Medulla oblongata (tissue), 1 donor: ENCODE data around the gene STX18.

Experiments used
- DNase-seq: peaks from one replicate; pipeline ENCODE4 v3.0.0-alpha.2; 2015; ENCODE audit errors: extremely low spot score

Gene STX18

GRCh38 chr4:4440333-4441061 is 101.4 kb downstream of the STX18 start:
- DNase-seq: no peak

DNA sequence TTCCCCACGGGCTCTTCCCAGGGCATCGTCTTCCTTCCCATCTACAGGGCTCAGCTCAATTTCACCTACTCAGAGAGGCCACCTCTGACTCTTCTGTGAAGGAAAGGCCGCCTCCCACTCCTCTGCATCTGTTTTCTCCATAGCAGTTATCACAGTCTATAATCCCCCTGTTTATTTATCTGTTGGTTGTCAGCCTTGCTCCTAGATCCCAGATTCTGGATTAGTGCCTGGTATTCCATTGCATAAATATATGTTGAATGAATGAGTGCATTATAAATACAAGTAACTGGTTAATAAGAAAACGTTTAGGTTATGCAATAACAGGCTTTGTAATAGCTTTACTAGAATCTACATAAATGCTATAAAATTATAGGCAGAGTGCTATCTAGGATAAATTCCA is 102.1 kb downstream of the STX18 start:
- no peak for DNase-seq

DNA sequence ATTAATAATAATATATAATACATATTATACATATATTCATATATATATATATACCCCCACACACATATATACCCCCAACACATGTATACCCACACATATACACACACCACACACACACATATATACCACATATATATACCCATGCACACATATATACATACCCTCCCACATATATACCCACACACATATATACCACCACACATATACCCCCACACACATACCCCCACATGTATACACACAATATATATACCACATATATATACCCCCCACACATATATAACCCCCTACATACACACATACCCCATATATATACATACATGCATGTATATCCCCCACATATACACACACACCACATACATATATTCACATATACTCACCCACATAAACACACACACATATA is 103.0 kb downstream of the STX18 start:
- DNase-seq: no peak

GRCh38 chr4:4437798-4438470 is 103.9 kb downstream of the STX18 start:
- no peak for DNase-seq

GRCh38 chr4:4436244-4436823 is 105.5 kb downstream of the STX18 start:
- DNase-seq: no peak

DNA sequence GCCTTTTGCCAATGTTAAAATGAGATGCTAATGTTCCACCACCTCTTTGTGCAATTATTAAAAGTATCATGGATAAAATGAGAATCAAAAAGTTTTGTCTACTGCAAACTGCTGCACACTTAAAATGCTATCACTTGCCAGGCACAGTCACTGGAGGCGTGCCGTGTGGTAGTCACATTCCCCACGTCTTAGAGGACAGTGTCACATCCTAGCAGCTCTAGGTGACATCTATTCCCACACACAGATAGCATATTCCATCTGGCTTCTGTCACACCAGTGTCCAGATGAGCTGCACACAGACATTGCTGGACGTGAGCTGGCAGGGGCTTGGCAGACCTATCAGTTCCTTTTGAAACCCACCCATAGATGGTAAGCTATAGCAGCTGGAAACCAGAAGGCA is 107.9 kb downstream of the STX18 start:
- DNase-seq: no peak

- no peak for DNase-seq
Observed at GRCh38 chr4:4432341-4433125, 109.3 kb downstream of the STX18 start.

DNA sequence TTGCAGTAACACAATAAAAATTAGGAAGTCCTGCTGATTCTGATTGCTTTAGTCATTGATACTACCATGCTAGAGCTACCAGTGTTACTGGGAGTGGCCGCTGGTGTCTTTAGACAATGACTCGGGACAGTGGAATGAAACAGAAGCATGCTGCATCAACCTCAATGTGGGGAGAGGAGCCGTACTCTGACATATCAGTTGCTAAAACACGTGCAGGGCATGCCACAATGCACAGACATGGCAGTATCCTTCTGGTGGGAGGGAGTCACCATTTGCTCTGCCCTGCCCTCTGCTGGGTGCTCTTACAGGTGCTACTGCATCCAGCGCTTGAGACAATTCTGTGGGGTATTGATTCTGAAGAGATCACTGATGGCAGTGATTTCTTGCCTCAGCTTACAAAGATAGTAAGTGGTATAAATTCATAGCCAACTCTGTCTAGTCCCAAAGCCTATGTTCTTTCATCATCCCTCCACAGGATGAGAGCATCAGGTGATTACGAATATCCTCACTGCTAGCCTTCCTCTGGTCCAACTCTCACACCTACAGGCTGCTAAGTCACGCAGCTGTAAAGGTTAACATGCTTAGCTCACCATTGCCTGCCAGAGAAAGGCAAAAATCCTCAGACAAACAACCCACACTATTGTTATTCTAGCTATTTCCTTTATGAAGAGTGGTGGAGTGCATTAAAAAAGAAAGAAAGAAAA is 111.2 kb downstream of the STX18 start:
- peak; percentile 62 for DNase-seq

DNA sequence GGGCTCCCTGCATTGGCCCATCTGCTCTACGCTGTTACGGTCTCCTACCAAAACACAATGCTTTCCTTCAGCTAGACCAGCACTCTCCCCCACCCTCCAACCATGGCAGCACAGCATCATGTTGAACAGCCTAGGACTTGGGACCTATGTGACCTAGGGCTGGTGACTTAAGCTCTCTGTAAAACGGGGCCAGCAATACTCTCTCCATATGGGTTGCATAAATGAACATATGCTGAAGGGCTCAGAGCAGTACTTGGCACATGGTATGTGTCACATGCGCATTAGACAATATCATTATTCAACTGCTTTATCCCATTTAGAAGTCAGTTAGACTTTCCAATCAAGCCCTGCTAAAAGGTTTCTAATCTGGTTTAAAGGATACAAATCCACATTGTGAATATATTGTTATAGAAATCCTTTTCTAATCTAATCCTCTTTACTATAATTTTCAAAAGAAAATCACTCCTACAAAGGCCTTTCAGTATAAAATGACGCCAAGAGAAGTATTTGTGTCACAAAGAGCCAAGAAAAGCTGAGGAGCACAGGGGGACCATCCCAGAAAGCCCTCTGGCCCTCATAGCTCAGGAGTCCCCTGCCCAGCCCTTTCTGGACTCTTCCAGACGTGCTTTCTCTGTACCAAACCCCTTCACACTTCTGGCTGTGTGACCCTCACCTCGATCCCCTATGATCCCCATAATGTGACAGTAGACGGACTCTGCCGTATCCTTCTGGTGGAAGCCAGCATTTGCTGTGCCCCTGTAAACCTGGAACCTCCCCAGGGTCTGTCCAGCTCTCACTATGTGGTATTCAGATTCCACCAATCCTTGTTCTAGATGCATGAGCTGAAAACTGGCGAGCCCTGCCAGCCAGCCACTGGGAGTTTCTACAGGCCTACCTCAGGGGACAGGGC is 112.6 kb downstream of the STX18 start:
- peak; percentile 22 for DNase-seq

DNA sequence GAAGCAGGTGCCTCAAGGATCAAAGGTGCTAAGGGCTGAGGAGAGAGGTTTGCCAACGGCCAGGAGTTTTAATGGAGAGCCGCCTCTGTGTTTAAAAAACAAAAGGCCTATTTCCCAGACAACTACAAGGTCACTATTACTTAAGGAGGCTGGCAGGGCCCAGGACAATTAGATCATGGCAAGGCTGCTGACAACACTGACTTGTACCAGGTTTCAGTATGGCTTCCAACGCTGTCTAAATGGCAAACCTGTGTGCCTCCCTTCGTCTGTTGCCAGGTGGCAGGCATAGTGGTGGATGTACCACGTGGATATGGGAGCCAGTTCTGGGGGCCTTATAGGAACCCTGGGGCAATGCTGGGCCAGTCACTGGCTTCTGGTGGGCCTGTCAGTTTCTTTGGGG is 114.0 kb downstream of the STX18 start:
- no peak for DNase-seq

DNA sequence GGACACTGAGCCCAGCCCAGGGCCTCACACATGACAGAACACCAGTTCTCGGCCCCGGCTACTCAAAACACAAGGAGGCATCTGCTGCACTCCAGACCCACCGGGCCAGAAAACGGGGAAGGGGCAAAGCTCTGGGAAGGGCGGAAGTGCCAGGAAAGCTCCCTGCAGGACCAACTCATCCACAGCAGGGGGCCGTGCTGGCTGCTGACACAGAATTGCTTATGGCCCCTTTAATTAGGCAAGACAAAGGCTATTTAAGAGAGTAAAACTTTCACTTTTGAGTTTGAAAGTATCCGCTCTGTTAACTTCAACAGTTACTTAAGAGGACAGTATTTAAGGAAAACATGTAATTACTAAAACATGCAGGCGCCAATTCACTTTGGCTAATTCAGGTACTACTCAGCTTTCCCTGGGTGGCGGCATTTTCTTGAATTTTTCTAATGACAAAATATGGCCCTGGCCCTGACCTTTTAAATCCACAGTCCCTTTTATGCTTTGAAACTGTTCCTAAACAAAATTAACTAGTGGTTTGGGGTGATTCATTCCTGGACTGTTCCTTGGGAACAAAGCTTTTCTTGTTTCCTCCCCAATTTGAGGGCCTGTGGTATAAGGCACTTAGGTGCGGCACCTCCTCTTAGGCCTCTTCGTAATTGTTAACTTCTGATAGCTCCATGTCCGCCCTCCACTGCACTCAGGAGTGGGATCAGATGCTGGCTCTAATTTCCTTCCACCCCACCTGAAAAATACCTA is 114.6 kb downstream of the STX18 start:
- DNase-seq: no peak

DNA sequence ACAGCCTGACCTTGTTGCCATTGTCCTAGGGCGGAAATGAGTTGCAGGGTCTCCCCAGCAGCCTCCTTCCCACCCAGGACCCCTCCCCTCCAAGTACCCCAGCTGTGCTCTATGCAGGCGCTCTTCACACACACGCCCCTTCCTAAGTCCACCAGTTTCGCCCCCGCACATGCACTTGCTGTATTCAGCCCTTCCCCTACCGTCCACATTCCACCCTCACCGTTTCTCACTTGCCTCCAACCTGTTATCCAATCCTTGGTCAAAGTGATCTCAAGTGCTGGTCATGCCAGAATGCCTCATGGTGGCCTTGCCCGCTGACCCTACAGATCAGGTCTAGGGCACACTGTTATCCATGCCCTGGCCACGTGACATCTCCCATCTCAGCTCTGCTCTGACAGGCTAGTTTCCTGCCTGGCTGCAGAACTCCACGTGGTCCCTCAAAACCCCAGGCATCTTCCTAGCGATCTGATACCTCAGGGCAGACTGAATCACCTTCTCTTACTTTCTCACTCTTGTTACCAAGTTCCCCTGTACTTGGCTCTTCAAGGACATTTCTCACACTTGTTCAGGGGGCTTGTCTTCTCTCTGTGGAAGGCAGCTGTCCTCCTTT is 115.2 kb downstream of the STX18 start:
- no peak for DNase-seq

- DNase-seq: no peak
Observed at GRCh38 chr4:4425696-4426095, 116.2 kb downstream of the STX18 start.

DNA sequence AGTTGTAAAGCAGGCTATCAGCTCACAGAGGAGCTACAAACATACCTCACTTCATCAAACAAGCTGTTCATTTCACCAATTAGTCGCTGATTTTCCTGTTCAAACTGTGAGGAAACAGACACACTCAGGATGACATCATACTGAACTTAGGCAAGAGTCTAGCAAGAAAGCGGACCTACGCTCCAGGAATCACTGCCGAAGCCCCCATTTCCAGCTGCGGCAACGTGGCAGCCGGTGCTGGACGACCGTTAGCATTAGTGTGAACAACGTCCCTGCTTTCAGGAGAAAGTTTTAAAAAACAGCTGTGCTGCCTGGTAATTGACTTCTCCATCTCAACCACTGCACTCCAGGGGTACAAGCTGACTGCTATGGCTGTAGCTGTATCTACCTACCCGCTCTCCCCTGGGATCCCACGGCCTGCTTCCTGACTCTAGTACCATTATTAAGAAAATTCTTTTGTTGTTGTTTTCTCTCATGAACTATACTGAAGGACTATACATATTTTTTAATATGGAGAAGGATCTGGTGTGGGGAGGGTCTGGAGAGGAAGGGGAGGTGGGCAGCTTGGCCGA is 116.6 kb downstream of the STX18 start:
- DNase-seq: no peak

GRCh38 chr4:4424499-4425115 is 117.2 kb downstream of the STX18 start:
- DNase-seq: no peak

- DNase-seq: no peak
Observed at GRCh38 chr4:4423706-4424498, 117.9 kb downstream of the STX18 start.

DNA sequence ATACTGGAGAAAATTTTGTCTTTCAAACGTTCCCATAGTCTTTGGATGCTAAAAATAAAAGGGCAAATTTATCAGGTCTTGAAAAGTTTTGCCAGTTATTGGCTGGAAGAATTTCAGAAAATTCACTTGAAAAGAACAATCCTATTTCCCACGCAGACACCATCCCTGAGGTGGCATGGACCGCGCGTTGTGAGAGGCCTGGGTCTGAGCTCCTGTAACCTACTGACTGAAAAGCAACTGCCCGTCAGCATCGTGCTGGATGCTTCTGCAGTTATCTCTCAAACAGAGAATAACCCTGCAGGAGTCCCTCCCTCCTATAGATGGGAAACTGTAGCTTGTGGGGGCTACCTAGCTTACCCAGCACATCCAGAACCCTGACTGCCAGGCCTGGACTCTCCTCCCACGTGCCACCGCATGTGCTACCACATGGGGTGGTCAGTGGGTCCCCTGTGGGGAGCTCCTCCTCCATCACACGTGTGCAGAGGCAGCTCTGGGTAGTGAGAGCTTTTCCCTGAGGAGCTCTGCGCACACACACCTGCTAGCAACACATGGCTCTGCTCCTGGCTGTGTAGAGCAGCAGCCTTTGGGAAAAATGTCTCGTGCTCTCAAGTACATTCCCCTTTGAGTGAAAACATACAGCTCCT is 118.9 kb downstream of the STX18 start:
- DNase-seq: no peak
